GM23338 (cell line): ENCODE results near the gene CNPPD1. TPM values are rescaled to one million over a fixed set of nuclear protein-coding genes. Genes with fewer than 3 reads are reported as not detected.

Source experiments
- ATAC-seq: fragments of 200-7000 bp; cut with Tn5 transposase; 3 replicates; pipeline ENCODE4 v1.9.1; 2020
- DNase-seq: peaks from one replicate; pipeline ENCODE4 v3.0.0-alpha.2; 2015; ENCODE audit warnings: low spot score
- H2AFZ ChIP-seq: fragments of 200-600 bp; sonication (generic); 2 replicates; pipeline ENCODE4 v1.8.0; 2016; ENCODE audit warnings: antibody characterized with exemption, mild to moderate bottlenecking, moderate library complexity
- H3F3A ChIP-seq: fragments of 200-600 bp; sonication (generic); replicated peaks from 2 replicates; pipeline ENCODE4 v1.8.0; 2017; ENCODE audit warnings: antibody characterized with exemption, mixed run types, low read depth
- H3K27ac ChIP-seq: fragments of 200-600 bp; sonication (generic); 2 replicates; pipeline ENCODE4 v1.6.1; 2016; ENCODE audit warnings: low read depth
- H3K27me3 ChIP-seq: fragments of 200-600 bp; sonication (generic); 2 replicates; pipeline ENCODE4 v1.8.0; 2016; ENCODE audit warnings: mild to moderate bottlenecking, mixed run types, moderate library complexity; ENCODE audit not compliant: insufficient read depth
- H3K36me3 ChIP-seq: fragments of 200-600 bp; sonication (generic); 2 replicates; pipeline ENCODE4 v1.8.0; 2016; ENCODE audit warnings: mild to moderate bottlenecking; ENCODE audit not compliant: insufficient read depth
- H3K4me1 ChIP-seq: fragments of 200-600 bp; sonication (generic); 2 replicates; pipeline ENCODE4 v1.8.0; 2016; ENCODE audit warnings: mild to moderate bottlenecking, moderate library complexity; ENCODE audit not compliant: insufficient read depth
- H3K4me2 ChIP-seq: fragments of 200-600 bp; sonication (generic); 2 replicates; pipeline ENCODE4 v1.7.1; 2017; ENCODE audit warnings: mixed run types
- H3K4me3 ChIP-seq: fragments of 200-600 bp; sonication (generic); 2 replicates; pipeline ENCODE4 v1.6.1; 2016; ENCODE audit warnings: mixed run types
- H3K79me2 ChIP-seq: fragments of 200-600 bp; sonication (generic); replicated peaks from 2 replicates; pipeline ENCODE4 v1.8.0; 2017; ENCODE audit warnings: mild to moderate bottlenecking; ENCODE audit not compliant: insufficient read depth
- H3K9me2 ChIP-seq: fragments of 200-600 bp; sonication (generic); 2 replicates; pipeline ENCODE4 v1.8.0; 2017; ENCODE audit not compliant: insufficient read depth
- H4K20me1 ChIP-seq: fragments of 200-600 bp; sonication (generic); replicated peaks from 2 replicates; pipeline ENCODE4 v1.8.0; 2017; ENCODE audit warnings: mild to moderate bottlenecking; ENCODE audit not compliant: insufficient read depth
- H3K27ac Mint-ChIP-seq: 2 replicates; pipeline ENCODE4 v1.8.0; 2020; ENCODE audit warnings: inconsistent platforms, mild to moderate bottlenecking, moderate library complexity, mixed read lengths
- H3K27me3 Mint-ChIP-seq: 3 replicates; pipeline ENCODE4 v1.8.0; 2022; ENCODE audit warnings: low read depth, mild to moderate bottlenecking, moderate library complexity, mixed read lengths, inconsistent platforms; ENCODE audit not compliant: insufficient read depth, poor library complexity
- H3K36me3 Mint-ChIP-seq: 3 replicates; pipeline ENCODE4 v1.8.0; 2021; ENCODE audit warnings: low read depth, mild to moderate bottlenecking, inconsistent platforms, moderate library complexity, mixed read lengths
- H3K4me1 Mint-ChIP-seq: 3 replicates; pipeline ENCODE4 v1.8.0; 2020; ENCODE audit warnings: mild to moderate bottlenecking, inconsistent platforms, mixed read lengths
- H3K4me3 Mint-ChIP-seq: 3 replicates; pipeline ENCODE4 v1.8.0; 2021; ENCODE audit warnings: moderate library complexity, mild to moderate bottlenecking, inconsistent platforms, mixed read lengths
- H3K9me3 Mint-ChIP-seq: 3 replicates; pipeline ENCODE4 v1.8.0; 2020; ENCODE audit warnings: moderate library complexity, mild to moderate bottlenecking, inconsistent platforms, mixed read lengths
- CTCF ChIP-seq, 2 experiments: fragments of 200-600 bp in 1 of 2; sonication (generic) in 1 of 2; conservative IDR thresholded peaks; 2 replicates each; pipeline versions ENCODE4 v1.5.1 to v1.6.1; 2016 to 2017; ENCODE audit warnings: antibody characterized with exemption in 2 of 2, low read depth in 2 of 2, mild to moderate bottlenecking in 2 of 2, moderate library complexity in 1 of 2
- JUNB ChIP-seq: IDR thresholded peaks from one replicate; pipeline ENCODE4 v1.6.1; 2016; ENCODE audit warnings: antibody characterized with exemption; ENCODE audit not compliant: unreplicated experiment
- NANOG ChIP-seq: IDR thresholded peaks from 2 replicates; pipeline ENCODE4 v1.6.1; 2016; ENCODE audit warnings: antibody characterized with exemption, borderline replicate concordance
- polyA plus RNA-seq: library from polyadenylated mRNA; unstranded; fragments of >200 nt; fragmentation: Nextera tagmentation; extraction: Ambion mirVana; gene quantifications from 2 replicates; pipeline ENCODE4 v1.2.1, GENCODE V29; 2016
- total RNA-seq: library from RNA; depleted of rRNA; stranded (reverse); fragments of >200 nt; shearing (Covaris generic); gene quantifications from 2 replicates; pipeline ENCODE4 v1.2.3, GENCODE V29; 2014
- TF ChIP-seq, protein P1 (sequence below): fragments of 250-450 bp; sonication (Bioruptor Pico); IDR thresholded peaks from 2 replicates; pipeline ENCODE4 v1.5.0; 2020; ENCODE audit warnings: mild to moderate bottlenecking, moderate library complexity
- TF ChIP-seq, protein P2 (sequence below): IDR thresholded peaks from one replicate; pipeline ENCODE4 v1.6.1; 2018; ENCODE audit warnings: antibody characterized with exemption; ENCODE audit not compliant: unreplicated experiment

Gene CNPPD1
- total and polyA plus RNA-seq, 2 experiments from 2014 or later, result 18.0 to 18.2 TPM

- TF ChIP-seq, protein P1, sequence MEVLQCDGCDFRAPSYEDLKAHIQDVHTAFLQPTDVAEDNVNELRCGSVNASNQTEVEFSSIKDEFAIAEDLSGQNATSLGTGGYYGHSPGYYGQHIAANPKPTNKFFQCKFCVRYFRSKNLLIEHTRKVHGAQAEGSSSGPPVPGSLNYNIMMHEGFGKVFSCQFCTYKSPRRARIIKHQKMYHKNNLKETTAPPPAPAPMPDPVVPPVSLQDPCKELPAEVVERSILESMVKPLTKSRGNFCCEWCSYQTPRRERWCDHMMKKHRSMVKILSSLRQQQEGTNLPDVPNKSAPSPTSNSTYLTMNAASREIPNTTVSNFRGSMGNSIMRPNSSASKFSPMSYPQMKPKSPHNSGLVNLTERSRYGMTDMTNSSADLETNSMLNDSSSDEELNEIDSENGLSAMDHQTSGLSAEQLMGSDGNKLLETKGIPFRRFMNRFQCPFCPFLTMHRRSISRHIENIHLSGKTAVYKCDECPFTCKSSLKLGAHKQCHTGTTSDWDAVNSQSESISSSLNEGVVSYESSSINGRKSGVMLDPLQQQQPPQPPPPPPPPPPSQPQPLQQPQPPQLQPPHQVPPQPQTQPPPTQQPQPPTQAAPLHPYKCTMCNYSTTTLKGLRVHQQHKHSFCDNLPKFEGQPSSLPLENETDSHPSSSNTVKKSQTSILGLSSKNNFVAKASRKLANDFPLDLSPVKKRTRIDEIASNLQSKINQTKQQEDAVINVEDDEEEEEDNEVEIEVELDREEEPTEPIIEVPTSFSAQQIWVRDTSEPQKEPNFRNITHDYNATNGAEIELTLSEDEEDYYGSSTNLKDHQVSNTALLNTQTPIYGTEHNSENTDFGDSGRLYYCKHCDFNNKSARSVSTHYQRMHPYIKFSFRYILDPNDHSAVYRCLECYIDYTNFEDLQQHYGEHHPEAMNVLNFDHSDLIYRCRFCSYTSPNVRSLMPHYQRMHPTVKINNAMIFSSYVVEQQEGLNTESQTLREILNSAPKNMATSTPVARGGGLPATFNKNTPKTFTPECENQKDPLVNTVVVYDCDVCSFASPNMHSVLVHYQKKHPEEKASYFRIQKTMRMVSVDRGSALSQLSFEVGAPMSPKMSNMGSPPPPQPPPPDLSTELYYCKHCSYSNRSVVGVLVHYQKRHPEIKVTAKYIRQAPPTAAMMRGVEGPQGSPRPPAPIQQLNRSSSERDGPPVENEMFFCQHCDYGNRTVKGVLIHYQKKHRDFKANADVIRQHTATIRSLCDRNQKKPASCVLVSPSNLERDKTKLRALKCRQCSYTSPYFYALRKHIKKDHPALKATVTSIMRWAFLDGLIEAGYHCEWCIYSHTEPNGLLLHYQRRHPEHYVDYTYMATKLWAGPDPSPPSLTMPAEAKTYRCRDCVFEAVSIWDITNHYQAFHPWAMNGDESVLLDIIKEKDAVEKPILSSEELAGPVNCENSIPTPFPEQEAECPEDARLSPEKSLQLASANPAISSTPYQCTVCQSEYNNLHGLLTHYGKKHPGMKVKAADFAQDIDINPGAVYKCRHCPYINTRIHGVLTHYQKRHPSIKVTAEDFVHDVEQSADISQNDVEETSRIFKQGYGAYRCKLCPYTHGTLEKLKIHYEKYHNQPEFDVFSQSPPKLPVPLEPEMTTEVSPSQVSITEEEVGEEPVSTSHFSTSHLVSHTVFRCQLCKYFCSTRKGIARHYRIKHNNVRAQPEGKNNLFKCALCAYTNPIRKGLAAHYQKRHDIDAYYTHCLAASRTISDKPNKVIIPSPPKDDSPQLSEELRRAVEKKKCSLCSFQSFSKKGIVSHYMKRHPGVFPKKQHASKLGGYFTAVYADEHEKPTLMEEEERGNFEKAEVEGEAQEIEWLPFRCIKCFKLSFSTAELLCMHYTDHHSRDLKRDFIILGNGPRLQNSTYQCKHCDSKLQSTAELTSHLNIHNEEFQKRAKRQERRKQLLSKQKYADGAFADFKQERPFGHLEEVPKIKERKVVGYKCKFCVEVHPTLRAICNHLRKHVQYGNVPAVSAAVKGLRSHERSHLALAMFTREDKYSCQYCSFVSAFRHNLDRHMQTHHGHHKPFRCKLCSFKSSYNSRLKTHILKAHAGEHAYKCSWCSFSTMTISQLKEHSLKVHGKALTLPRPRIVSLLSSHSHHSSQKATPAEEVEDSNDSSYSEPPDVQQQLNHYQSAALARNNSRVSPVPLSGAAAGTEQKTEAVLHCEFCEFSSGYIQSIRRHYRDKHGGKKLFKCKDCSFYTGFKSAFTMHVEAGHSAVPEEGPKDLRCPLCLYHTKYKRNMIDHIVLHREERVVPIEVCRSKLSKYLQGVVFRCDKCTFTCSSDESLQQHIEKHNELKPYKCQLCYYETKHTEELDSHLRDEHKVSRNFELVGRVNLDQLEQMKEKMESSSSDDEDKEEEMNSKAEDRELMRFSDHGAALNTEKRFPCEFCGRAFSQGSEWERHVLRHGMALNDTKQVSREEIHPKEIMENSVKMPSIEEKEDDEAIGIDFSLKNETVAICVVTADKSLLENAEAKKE (CRISPR knock-in tag), result no peak
- TF ChIP-seq, protein P2, sequence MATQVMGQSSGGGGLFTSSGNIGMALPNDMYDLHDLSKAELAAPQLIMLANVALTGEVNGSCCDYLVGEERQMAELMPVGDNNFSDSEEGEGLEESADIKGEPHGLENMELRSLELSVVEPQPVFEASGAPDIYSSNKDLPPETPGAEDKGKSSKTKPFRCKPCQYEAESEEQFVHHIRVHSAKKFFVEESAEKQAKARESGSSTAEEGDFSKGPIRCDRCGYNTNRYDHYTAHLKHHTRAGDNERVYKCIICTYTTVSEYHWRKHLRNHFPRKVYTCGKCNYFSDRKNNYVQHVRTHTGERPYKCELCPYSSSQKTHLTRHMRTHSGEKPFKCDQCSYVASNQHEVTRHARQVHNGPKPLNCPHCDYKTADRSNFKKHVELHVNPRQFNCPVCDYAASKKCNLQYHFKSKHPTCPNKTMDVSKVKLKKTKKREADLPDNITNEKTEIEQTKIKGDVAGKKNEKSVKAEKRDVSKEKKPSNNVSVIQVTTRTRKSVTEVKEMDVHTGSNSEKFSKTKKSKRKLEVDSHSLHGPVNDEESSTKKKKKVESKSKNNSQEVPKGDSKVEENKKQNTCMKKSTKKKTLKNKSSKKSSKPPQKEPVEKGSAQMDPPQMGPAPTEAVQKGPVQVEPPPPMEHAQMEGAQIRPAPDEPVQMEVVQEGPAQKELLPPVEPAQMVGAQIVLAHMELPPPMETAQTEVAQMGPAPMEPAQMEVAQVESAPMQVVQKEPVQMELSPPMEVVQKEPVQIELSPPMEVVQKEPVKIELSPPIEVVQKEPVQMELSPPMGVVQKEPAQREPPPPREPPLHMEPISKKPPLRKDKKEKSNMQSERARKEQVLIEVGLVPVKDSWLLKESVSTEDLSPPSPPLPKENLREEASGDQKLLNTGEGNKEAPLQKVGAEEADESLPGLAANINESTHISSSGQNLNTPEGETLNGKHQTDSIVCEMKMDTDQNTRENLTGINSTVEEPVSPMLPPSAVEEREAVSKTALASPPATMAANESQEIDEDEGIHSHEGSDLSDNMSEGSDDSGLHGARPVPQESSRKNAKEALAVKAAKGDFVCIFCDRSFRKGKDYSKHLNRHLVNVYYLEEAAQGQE, result no peak
Measured at GRCh38 chr2:219158025-219158424, 18.7 kb downstream of the CNPPD1 start (continued).

DNA sequence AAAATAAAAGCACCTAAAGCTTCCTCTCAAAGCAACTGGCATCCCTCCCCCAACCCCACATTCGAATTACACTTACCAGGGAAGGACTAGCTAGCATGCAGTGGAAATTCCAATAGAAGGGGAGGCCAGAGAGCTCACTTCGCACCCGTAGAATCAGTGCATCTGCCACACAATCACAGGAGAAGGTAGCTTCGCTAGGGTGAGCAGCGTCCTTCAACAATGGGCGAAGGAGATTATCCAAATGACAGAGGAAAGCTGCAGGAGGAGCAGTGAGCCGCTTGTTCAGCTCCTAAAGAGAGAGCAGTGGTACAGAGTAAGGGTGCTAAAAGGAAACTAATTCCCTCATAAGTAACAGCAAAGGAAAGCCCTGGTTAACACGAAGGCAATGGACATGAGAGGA lies 19.3 kb downstream of the CNPPD1 start:
- Mint-ChIP-seq H3K9me3 (no peaks in the 10 kb centered on the region), H3K4me3 (no peak overlapping the region), H3K27ac (no peak overlapping the region), H3K4me1 (peaks cover 20% of the 10 kb centered on the region), H3K36me3 (peaks cover 6% of the 10 kb centered on the region; the same call in 2 of the 3 replicates), H3K27me3 (peaks cover 11% of the 10 kb centered on the region)
- Histone ChIP-seq H3K9me2 (no peaks in the 10 kb centered on the region), H3F3A (0 out of 2 replicates have a peak, but pooled peaks cover 3% of the 10 kb centered on the region), H3K4me2 (no peak overlapping the region), H3K79me2 (peaks cover 7% of the 10 kb centered on the region; the same call in 1 of the 2 replicates), H3K27me3 (no peaks in the 10 kb centered on the region), H4K20me1 (no peaks in the 10 kb centered on the region; the same call in 1 of the 2 replicates), H3K36me3 (no peaks in the 10 kb centered on the region; the same call in 1 of the 2 replicates), H3K27ac (peak overlapping the region; percentile 58; the same call in 1 of the 2 replicates), H3K4me1 (peaks cover 4% of the 10 kb centered on the region; the same call in 1 of the 2 replicates), H2AFZ (no peak overlapping the region), H3K4me3 (no peak overlapping the region)
- peak; percentile 10 for DNase-seq
- TF ChIP-seq NANOG (no peak), JUNB (no peak), CTCF (conservative IDR thresholded peaks at IDR 0.05; ENCODE audit: low read depth in 2 of 2) (no peak)
- TF ChIP-seq, protein P2, result no peak
- ATAC-seq, result no peak
